ENCODE measurements around the gene KDM2B. TPM values are rescaled to one million over a fixed set of nuclear protein-coding genes. Genes with fewer than 3 reads are reported as not detected.
"Not testable (repeated sequence)": the region's sequence is repeated elsewhere in the genome, so short reads cannot be mapped to it uniquely, and the experiment has no call there.

KDM2B gene
- total RNA-seq, 1 experiment from 2014 or later, result 73.4 TPM

- in situ Hi-C loops (cut with HindIII; ENCODE audit: low sequenced_read_pairs), result no loop called here
These were observed 11.5 kb upstream of the KDM2B start for GRCh38 chr12:121592320-121592719.

GRCh38 chr12:121590476-121591143 lies 9.8 kb upstream of the KDM2B start:
- DNase-seq (ENCODE audit: low spot score), result no peak

More at GRCh38 chr12:121592320-121592719, 11.5 kb upstream of the KDM2B start:
- DNase-seq (ENCODE audit: low spot score), result no peak

GRCh38 chr12:121584885-121585284 lies 4.1 kb upstream of the KDM2B start:
- DNase-seq (ENCODE audit: low spot score); in situ Hi-C loops (cut with HindIII; ENCODE audit: low sequenced_read_pairs): not testable (repeated sequence)

More at GRCh38 chr12:121590476-121591143, 9.8 kb upstream of the KDM2B start:
- in situ Hi-C loops (cut with HindIII; ENCODE audit: low sequenced_read_pairs), result no loop called here

- in situ Hi-C loops (cut with HindIII; ENCODE audit: low sequenced_read_pairs); DNase-seq (ENCODE audit: low spot score): not testable (repeated sequence)
These were observed 2.5 kb upstream of the KDM2B start for GRCh38 chr12:121583334-121583661.

- in situ Hi-C loops (cut with HindIII; ENCODE audit: low sequenced_read_pairs), result no loop called here
- peak; percentile 48 for DNase-seq (ENCODE audit: low spot score)
These were observed 1.9 kb upstream of the KDM2B start for GRCh38 chr12:121582583-121583333.

- DNase-seq (ENCODE audit: low spot score), result peak; percentile 80
- in situ Hi-C loops (cut with HindIII; ENCODE audit: low sequenced_read_pairs), result no loop called here
These were observed 1.0 kb upstream of the KDM2B start for GRCh38 chr12:121581686-121582429.

GRCh38 chr12:121579981-121580868 lies 598 bp downstream of the KDM2B start:
- in situ Hi-C loops (cut with HindIII; ENCODE audit: low sequenced_read_pairs), result no loop called here
- peak; percentile 72 for DNase-seq (ENCODE audit: low spot score)

- in situ Hi-C loops (cut with HindIII; ENCODE audit: low sequenced_read_pairs), result no loop called here
- peak; percentile 31 for DNase-seq (ENCODE audit: low spot score)
These were observed 1.5 kb downstream of the KDM2B start for GRCh38 chr12:121579190-121579791.

- DNase-seq (ENCODE audit: low spot score), result peak; percentile 58
- in situ Hi-C loops (cut with HindIII; ENCODE audit: low sequenced_read_pairs), result no loop called here
These were observed 2.3 kb downstream of the KDM2B start for GRCh38 chr12:121578230-121579189.

GRCh38 chr12:121577443-121578180 lies 3.2 kb downstream of the KDM2B start:
- in situ Hi-C loops (cut with HindIII; ENCODE audit: low sequenced_read_pairs), result no loop called here
- DNase-seq (ENCODE audit: low spot score), result peak; percentile 35

- peak; percentile 58 for DNase-seq (ENCODE audit: low spot score)
- in situ Hi-C loops (cut with HindIII; ENCODE audit: low sequenced_read_pairs), result no loop called here
These were observed 3.9 kb downstream of the KDM2B start for GRCh38 chr12:121576851-121577391.

GRCh38 chr12:121575952-121576625 lies 4.7 kb downstream of the KDM2B start:
- in situ Hi-C loops (cut with HindIII; ENCODE audit: low sequenced_read_pairs), result no loop called here
- DNase-seq (ENCODE audit: low spot score), result no peak

GRCh38 chr12:121575051-121575450 lies 5.8 kb downstream of the KDM2B start:
- in situ Hi-C loops (cut with HindIII; ENCODE audit: low sequenced_read_pairs), result no loop called here
- no peak for DNase-seq (ENCODE audit: low spot score)

- in situ Hi-C loops (cut with HindIII; ENCODE audit: low sequenced_read_pairs), result no loop called here
- DNase-seq (ENCODE audit: low spot score), result no peak
These were observed 6.8 kb downstream of the KDM2B start for GRCh38 chr12:121574025-121574424.

GRCh38 chr12:121571920-121572319 lies 8.9 kb downstream of the KDM2B start:
- in situ Hi-C loops (cut with HindIII; ENCODE audit: low sequenced_read_pairs), result no loop called here
- DNase-seq (ENCODE audit: low spot score), result no peak
